Heart right ventricle (tissue), 16 donors: ENCODE data around the gene SNPH. TPM values are rescaled to one million over a fixed set of nuclear protein-coding genes. Genes with fewer than 3 reads are reported as not detected.
A peak's percentile ranks its signal among the peaks of the same experiment; 100 is the strongest.

Experiments used
- ATAC-seq, 8 donors: fragments of 200-7000 bp; cut with Tn5 transposase; one replicate each; pipeline ENCODE4 v1.9.1; 2020; ENCODE audit warnings: mild to moderate bottlenecking in 8 of 8, moderate library complexity in 8 of 8, moderate number of reproducible peaks in 1 of 8
- DNase-seq, 2 donors: peaks; one replicate each; pipeline ENCODE4 v3.0.0-alpha.2; 2020
- H3K27ac ChIP-seq, 10 donors: fragments of 200-600 bp; sonication (generic) in 2 of 10; one replicate each; pipeline versions ENCODE4 v1.5.0 to v1.8.0; 2020 to 2022; ENCODE audit warnings: mild to moderate bottlenecking in 3 of 10
- H3K27me3 ChIP-seq, 7 donors: fragments of 200-600 bp; one replicate each; pipeline ENCODE4 v1.8.0; 2021 to 2022; ENCODE audit warnings: mild to moderate bottlenecking in 2 of 7
- H3K36me3 ChIP-seq, 9 donors: fragments of 200-600 bp; sonication (generic) in 1 of 9; one replicate each; pipeline versions ENCODE4 v1.5.0 to v1.8.0; 2020 to 2022; ENCODE audit warnings: mild to moderate bottlenecking in 2 of 9
- H3K4me1 ChIP-seq, 9 donors: fragments of 200-600 bp; sonication (generic) in 1 of 9; one replicate each; pipeline versions ENCODE4 v1.5.0 to v1.8.0; 2020 to 2022; ENCODE audit warnings: mild to moderate bottlenecking in 4 of 9
- H3K4me3 ChIP-seq, 10 donors: fragments of 200-600 bp; sonication (generic) in 2 of 10; one replicate each; pipeline versions ENCODE4 v1.5.0 to v1.8.0; 2020 to 2022; ENCODE audit warnings: mild to moderate bottlenecking in 7 of 10, moderate library complexity in 2 of 10
- H3K9me3 ChIP-seq, 11 donors: fragments of 200-600 bp in 10 of 11; sonication (generic) in 2 of 11; one replicate each; pipeline versions ENCODE4 v1.5.0 to v1.8.0; 2013 to 2022; ENCODE audit warnings: mild to moderate bottlenecking in 2 of 11, control low read depth in 1 of 11, moderate library complexity in 1 of 11
- WGBS, 2 donors: extraction: QIAGEN DNeasy Blood & Tissue Kit; methylation state at CpG; one replicate each; pipeline ENCODE4 v1.1.7; 2013; ENCODE audit warnings: inconsistent platforms in 1 of 2; 5-methylcytosine and 5-hydroxymethylcytosine counted together
- intact Hi-C, 10 donors: fragments of 100-400 bp; cut with DNase I; formaldehyde crosslinking; loops; one replicate each; pipeline versions ENCODE4 v1.11.1 to v1.14.2; 2022
- polyA plus RNA-seq, 2 donors: library from polyadenylated mRNA; stranded (reverse); fragments of 200-250 nt; gene quantifications; one replicate each; pipeline ENCODE4 v1.2.3, GENCODE V29; 2013
- total RNA-seq, 10 donors: library from RNA; stranded (reverse); fragmentation: NEBNext Ultra II Directional in 3 of 10; extraction: Animal tissue kit (Norgen Biotek cat#: 25700) in 3 of 10; gene quantifications; one replicate each; pipeline versions ENCODE4 v1.2.1 to v1.2.4, GENCODE V29; 2021 to 2023
- TF ChIP-seq, protein P1 (sequence below), 9 donors: fragments of 200-600 bp; sonication (generic) in 2 of 9; IDR thresholded peaks; one replicate each; pipeline versions ENCODE4 v1.5.0 to v1.8.0; 2021 to 2022; ENCODE audit warnings: antibody characterized with exemption in 9 of 9, mild to moderate bottlenecking in 5 of 9, moderate library complexity in 1 of 9
- donor health status: Arrhythmogenic right ventricular cardiomyopathy.
- donor health status: ischemic (EF 13 %, LVEDD 7.1; RV severe dilation, severe dysfunction).
- donor health status: healthy with polysubstance abuse.
- donor health status: DM: no; HTN: yes; CAD: no.
- donor health status: DM: no; HTN: no; CAD: no.
- donor health status: ischemic (EF 25% LVEDD 6.9; RV normal size, moderate dysfunction).
- donor health status: ischemic (EF 25% LVEDD 5.7; RV mildly dilated, moderate dysfunction).
- donor health status: healthy.
- donor health status: DM: yes; HTN: yes; CAD: no.
- donor health status: Ischemic cardiomyopathy.
- donor health status: ischemic (EF 35%, LVEDD 5.7; RV mildly dilated, moderate dysfunction).
- donor health status: nonischemic (EF 11% LVEDD 7.7; RV severe dilation, severe dysfunction).
- donor health status: DM: yes; HTN: yes; CAD: no.
- donor health status: PGD.
- donor health status: ischemic (EF 29% LVEDD 5.4; RV normal size, mild dysfunction).
- donor health status: nonischemic (EF 23%, LVEDD 6.1; RV moderate dilation, normal function).

Gene SNPH
- total and polyA plus RNA-seq, 12 donors, result 1.5 to 14.3 (median 9.9) TPM

DNA sequence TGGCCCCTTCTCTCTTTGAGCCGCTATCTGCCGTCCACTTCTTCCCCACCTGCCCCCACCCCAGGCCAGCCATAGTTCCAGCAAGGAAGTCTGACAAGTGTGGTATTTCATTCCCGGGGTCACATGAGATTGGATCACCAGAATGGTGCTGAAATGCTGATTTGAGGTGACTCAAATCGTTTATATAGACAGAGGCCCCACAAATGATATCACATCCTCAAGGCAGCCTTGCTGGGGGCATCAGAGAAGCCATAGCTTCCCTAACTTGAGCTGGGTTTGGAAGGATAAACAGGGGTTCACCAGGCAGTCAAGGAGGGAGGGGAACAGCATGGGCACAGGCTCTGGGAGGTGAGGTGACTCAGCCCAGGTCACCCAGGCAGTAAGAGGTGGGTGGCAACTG is 53.0 kb downstream of the SNPH start:
- no peak overlapping the region for H3K4me3 ChIP-seq
- no peaks in the 10 kb centered on the region for H3K27me3 ChIP-seq
- WGBS, 2 donors, result 75 to 81% methylated on average over 4 of the region's 4 CpGs
- H3K4me1 ChIP-seq, result peaks cover 2 to 44% (median 29%) of the 10 kb centered on the region in 9 donors
- H3K36me3 ChIP-seq, result no peaks in the 10 kb centered on the region
- intact Hi-C loops, result no loop called here
- H3K9me3 ChIP-seq, result no peaks in the 10 kb centered on the region
- TF ChIP-seq, protein P1, sequence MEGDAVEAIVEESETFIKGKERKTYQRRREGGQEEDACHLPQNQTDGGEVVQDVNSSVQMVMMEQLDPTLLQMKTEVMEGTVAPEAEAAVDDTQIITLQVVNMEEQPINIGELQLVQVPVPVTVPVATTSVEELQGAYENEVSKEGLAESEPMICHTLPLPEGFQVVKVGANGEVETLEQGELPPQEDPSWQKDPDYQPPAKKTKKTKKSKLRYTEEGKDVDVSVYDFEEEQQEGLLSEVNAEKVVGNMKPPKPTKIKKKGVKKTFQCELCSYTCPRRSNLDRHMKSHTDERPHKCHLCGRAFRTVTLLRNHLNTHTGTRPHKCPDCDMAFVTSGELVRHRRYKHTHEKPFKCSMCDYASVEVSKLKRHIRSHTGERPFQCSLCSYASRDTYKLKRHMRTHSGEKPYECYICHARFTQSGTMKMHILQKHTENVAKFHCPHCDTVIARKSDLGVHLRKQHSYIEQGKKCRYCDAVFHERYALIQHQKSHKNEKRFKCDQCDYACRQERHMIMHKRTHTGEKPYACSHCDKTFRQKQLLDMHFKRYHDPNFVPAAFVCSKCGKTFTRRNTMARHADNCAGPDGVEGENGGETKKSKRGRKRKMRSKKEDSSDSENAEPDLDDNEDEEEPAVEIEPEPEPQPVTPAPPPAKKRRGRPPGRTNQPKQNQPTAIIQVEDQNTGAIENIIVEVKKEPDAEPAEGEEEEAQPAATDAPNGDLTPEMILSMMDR (IDR thresholded peaks at IDR 0.05), result no peak
- H3K27ac ChIP-seq, result peak overlapping the region in 2 of 10 donors; percentile 9 to 99
- no peak for DNase-seq
- no peak for ATAC-seq

DNA sequence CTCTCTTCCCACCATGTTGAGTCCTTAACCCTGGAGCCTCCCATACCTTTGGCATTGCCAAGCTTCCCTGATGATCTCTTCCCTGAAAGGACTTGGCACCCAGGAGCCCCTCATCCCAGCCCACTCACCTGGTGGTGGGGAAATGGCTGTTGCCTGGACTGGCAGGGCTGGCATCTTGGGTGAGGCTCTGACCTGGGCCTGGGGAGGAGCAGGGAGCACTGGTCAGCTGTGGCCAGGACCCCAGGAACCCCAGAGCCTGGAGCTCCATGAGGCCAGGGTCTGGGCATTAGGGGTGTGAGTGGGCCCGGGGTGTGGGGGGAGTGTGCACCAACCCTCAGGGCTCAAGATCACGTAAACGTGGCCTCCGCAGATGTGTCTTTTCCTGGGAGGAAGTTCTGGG is 53.4 kb downstream of the SNPH start:
- H3K27me3 ChIP-seq, result no peaks in the 10 kb centered on the region
- ATAC-seq (no peak), DNase-seq (no peak)
- no peaks in the 10 kb centered on the region for H3K9me3 ChIP-seq
- no peak overlapping the region for H3K4me3 ChIP-seq
- TF ChIP-seq, protein P1 (IDR thresholded peaks at IDR 0.05), result no peak
- H3K4me1 ChIP-seq, result peaks cover 2 to 45% (median 30%) of the 10 kb centered on the region in 9 donors
- H3K36me3 ChIP-seq, result no peaks in the 10 kb centered on the region
- peak overlapping the region in 3 of 10 donors; percentile 9 to 99 (median 89) for H3K27ac ChIP-seq
- intact Hi-C loops, result no loop called here
- WGBS, 2 donors, result 83 to 96% methylated on average over 4 of the region's 4 CpGs

DNA sequence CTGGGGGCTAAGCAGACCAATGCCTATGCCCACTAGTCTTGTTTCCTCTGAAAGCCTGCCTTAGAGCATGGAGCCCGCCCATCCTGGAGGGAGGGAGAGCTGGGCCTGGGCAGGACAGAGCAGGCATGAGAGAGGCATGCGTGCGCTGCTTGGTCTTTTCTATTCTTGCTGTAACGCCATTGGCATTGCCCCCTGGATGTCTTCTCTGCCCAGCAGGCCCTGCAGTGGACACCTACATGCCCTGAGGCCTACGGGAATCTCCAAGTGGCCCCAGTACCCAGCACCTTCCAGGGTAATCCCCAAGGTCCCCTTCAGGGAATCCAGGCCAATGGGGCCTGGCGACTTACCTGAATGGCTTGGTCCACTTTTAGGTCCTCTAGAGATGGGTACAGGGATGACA is 53.9 kb downstream of the SNPH start:
- Histone ChIP-seq H3K9me3 (no peaks in the 10 kb centered on the region), H3K36me3 (no peaks in the 10 kb centered on the region), H3K4me1 (peaks cover 6 to 51% (median 35%) of the 10 kb centered on the region in 9 donors), H3K27me3 (no peaks in the 10 kb centered on the region), H3K4me3 (no peak overlapping the region), H3K27ac (peak overlapping the region in 4 of 10 donors; percentile 10 to 99 (median 94))
- intact Hi-C loops, result no loop called here
- ATAC-seq, result no peak
- no peak for DNase-seq
- TF ChIP-seq, protein P1 (IDR thresholded peaks at IDR 0.05), result no peak
- 94% methylated on average over 6 of the region's 6 CpGs for WGBS, 2 donors

DNA sequence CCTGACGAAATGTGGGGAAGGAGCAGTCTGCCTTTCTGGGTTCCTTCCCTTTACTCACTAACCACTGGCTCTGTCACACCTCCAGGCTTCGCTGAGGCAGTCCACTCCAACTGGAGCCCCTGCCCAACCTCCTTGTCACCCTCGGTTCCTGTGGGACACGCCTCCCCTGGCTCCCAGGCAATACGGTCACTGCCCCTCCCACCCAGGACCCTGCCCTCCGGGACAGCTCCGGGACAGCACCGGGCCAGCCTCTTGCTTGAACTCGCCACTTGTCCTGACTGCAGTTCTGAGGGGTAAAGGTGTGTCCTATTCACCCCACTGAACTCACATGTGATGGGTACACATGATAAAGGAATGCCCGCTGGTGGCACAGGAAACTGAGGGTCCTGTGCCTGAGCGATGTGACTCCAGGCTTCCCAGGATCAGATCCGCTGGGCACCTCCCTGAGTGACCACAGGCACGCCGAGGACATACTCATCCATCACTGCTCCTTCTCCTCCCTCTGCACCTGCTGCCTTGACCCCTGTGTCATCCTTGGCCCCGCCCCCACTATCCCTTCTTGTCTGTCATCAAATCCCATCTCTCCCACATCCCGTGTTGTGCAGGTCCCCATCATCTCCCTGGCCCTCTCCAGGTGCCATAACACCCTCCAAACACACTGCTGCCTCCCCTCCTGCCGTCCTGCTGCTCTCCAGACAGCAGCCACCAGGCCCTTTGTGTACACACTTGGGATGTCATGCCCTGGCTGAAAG is 55.0 kb downstream of the SNPH start:
- peak overlapping the region in 9 of 10 donors; percentile 89 to 100 (median 99) for H3K27ac ChIP-seq
- peaks cover 6 to 54% (median 37%) of the 10 kb centered on the region in 9 donors for H3K4me1 ChIP-seq
- intact Hi-C loops, result no loop called here
- no peak overlapping the region for H3K4me3 ChIP-seq
- ATAC-seq (no peak), DNase-seq (no peak)
- no peaks in the 10 kb centered on the region for H3K27me3 ChIP-seq
- no peaks in the 10 kb centered on the region for H3K36me3 ChIP-seq
- no peaks in the 10 kb centered on the region for H3K9me3 ChIP-seq
- TF ChIP-seq, protein P1 (IDR thresholded peaks at IDR 0.05), result no peak
- 71 to 76% methylated on average over 17 of the region's 17 CpGs for WGBS, 2 donors
